Motor neuron (in vitro differentiated cells): Measurements from ENCODE around the gene MTREX. TPM values are rescaled to one million over a fixed set of nuclear protein-coding genes. Genes with fewer than 3 reads are reported as not detected.
A peak's percentile ranks its signal among the peaks of the same experiment; 100 is the strongest.

Source experiments
- ATAC-seq, 8 experiments: fragments of 200-7000 bp; cut with Tn5 transposase; replicated peaks in 6 of 8; 2 replicates each; pipeline ENCODE4 v1.8.0; 2021; ENCODE audit warnings: mild to moderate bottlenecking in 8 of 8, moderate library complexity in 8 of 8
- H3K27ac ChIP-seq, 2 donors: fragments of 250-450 bp; sonication (Bioruptor Pico); 2 replicates each; pipeline ENCODE4 v1.9.0; 2021; ENCODE audit warnings: antibody characterized with exemption in 2 of 2, mild to moderate bottlenecking in 2 of 2, moderate library complexity in 1 of 2
- H3K4me1 ChIP-seq, 2 donors: fragments of 250-450 bp; sonication (Bioruptor Pico); replicated peaks in 1 of 2; 2 replicates each; pipeline ENCODE4 v1.6.1; 2021; ENCODE audit warnings: antibody characterized with exemption in 2 of 2, mild to moderate bottlenecking in 2 of 2, moderate library complexity in 1 of 2
- H3K4me3 ChIP-seq, 5 donors: fragments of 250-450 bp; sonication (Bioruptor Pico); 2 replicates each; pipeline ENCODE4 v1.9.0; 2021; ENCODE audit warnings: antibody characterized with exemption in 5 of 5, mild to moderate bottlenecking in 5 of 5, moderate library complexity in 4 of 5
- WGBS, 10 experiments: fragments of 450-650 bp; shearing (Covaris generic); methylation state at CpG; one replicate each; pipeline ENCODE4 v1.0.0; 2022; 5-methylcytosine and 5-hydroxymethylcytosine counted together
- in situ Hi-C, 9 experiments: fragments of 400-800 bp; cut with MboI; loops; one replicate each; pipeline ENCODE4 v1.15.0; 2021; ENCODE audit warnings: low sequenced_read_pairs in 9 of 9, low pct_unique_long_range_greater_than_20kb in 2 of 9; ENCODE audit not compliant: unreplicated experiment in 9 of 9
- total RNA-seq, 8 experiments: library from RNA; unstranded; fragments of 300-600 nt; gene quantifications; 2 replicates each; pipeline versions ENCODE4 v1.2.3 to v1.2.4, GENCODE V29; 2022

MTREX gene
- total RNA-seq, 8 experiments from 2014 or later = 58.6 to 83.2 (median 75.9) TPM

GRCh38 chr5:55418994-55419968 lies 111.5 kb downstream of the MTREX start:
- Histone ChIP-seq H3K4me3 (no peak overlapping the region), H3K4me1 (no peaks in the 10 kb centered on the region), H3K27ac (no peak overlapping the region)
- in situ Hi-C loops = loop anchor here in 1 of 9 experiments (25.0 kb wide), 1 partner anchor 268 kb away; no protein-coding TSS in a partner anchor
- ATAC-seq = peak in 4 of 8 experiments; percentile 45 to 89 (median 80)

GRCh38 chr5:55421074-55421529 lies 113.3 kb downstream of the MTREX start:
- no peak for ATAC-seq
- 61 to 100% (median 87%) methylated on average over 1 to 4 of the region's 4 CpGs for WGBS, 10 experiments
- in situ Hi-C loops = loop anchor here in 1 of 9 experiments (25.0 kb wide), 1 partner anchor 266 kb away; no protein-coding TSS in a partner anchor

GRCh38 chr5:55426455-55426854 lies 118.7 kb downstream of the MTREX start:
- no peaks in the 10 kb centered on the region for H3K4me1 ChIP-seq
- H3K27ac ChIP-seq = no peak overlapping the region
- 80 to 100% (median 94%) methylated on average over 1 to 4 of the region's 4 CpGs; no CpG with 5 or more reads in 5 of the 10 experiments for WGBS, 10 experiments
- in situ Hi-C loops = no loop called here
- H3K4me3 ChIP-seq = no peak overlapping the region
- ATAC-seq = no peak

More at GRCh38 chr5:55421074-55421529, 113.3 kb downstream of the MTREX start:
- Histone ChIP-seq H3K4me3 (no peak overlapping the region), H3K27ac (no peak overlapping the region), H3K4me1 (no peaks in the 10 kb centered on the region)

- no peak overlapping the region for H3K27ac ChIP-seq
Measured at GRCh38 chr5:55427157-55427556, 119.4 kb downstream of the MTREX start.

GRCh38 chr5:55429221-55429612 lies 121.4 kb downstream of the MTREX start:
- 50 to 80% methylated on average over 1 to 2 of the region's 2 CpGs; no CpG with 5 or more reads in 8 of the 10 experiments for WGBS, 10 experiments

More at GRCh38 chr5:55427157-55427556, 119.4 kb downstream of the MTREX start:
- ATAC-seq = no peak
- Histone ChIP-seq H3K4me1 (no peaks in the 10 kb centered on the region), H3K4me3 (no peak overlapping the region)
- 29 to 100% (median 83%) methylated on average over 1 of the region's 1 CpG; no CpG with 5 or more reads in 1 of the 10 experiments for whole genome bisulfite sequencing, 10 experiments
- in situ Hi-C loops = no loop called here

GRCh38 chr5:55429613-55430253 lies 121.9 kb downstream of the MTREX start:
- in situ Hi-C loops = no loop called here
- H3K4me3 ChIP-seq = no peak overlapping the region
- 100% methylated on average over 1 to 3 of the region's 9 CpGs; no CpG with 5 or more reads in 5 of the 10 experiments for WGBS, 10 experiments
- ATAC-seq = peak in 3 of 8 experiments; percentile 36 to 72 (median 52)
- H3K4me1 ChIP-seq = no peaks in the 10 kb centered on the region
- H3K27ac ChIP-seq = no peak overlapping the region

More at GRCh38 chr5:55429221-55429612, 121.4 kb downstream of the MTREX start:
- no peaks in the 10 kb centered on the region for H3K4me1 ChIP-seq
- no peak overlapping the region for H3K27ac ChIP-seq
- ATAC-seq = no peak
- in situ Hi-C loops = no loop called here
- no peak overlapping the region for H3K4me3 ChIP-seq

GRCh38 chr5:55432549-55432948 lies 124.8 kb downstream of the MTREX start:
- Histone ChIP-seq H3K4me3 (no peak overlapping the region), H3K4me1 (no peaks in the 10 kb centered on the region), H3K27ac (no peak overlapping the region)
- no peak for ATAC-seq
- in situ Hi-C loops = no loop called here
- 80 to 100% (median 90%) methylated on average over 2 to 4 of the region's 4 CpGs; no CpG with 5 or more reads in 1 of the 10 experiments for WGBS, 10 experiments

GRCh38 chr5:55437452-55437851 lies 129.7 kb downstream of the MTREX start:
- Histone ChIP-seq H3K27ac (no peak overlapping the region), H3K4me3 (no peak overlapping the region)
- in situ Hi-C loops = no loop called here

GRCh38 chr5:55437859-55438206 lies 130.0 kb downstream of the MTREX start:
- Histone ChIP-seq H3K4me3 (no peak overlapping the region), H3K27ac (no peak overlapping the region), H3K4me1 (peaks cover 2 to 9% of the 10 kb centered on the region in 2 donors)
- 64 to 100% (median 96%) methylated on average over 1 to 2 of the region's 2 CpGs; no CpG with 5 or more reads in 2 of the 10 experiments for WGBS, 10 experiments
- in situ Hi-C loops = no loop called here
- ATAC-seq = peak in 2 of 8 experiments; percentile 3 to 12

More at GRCh38 chr5:55437452-55437851, 129.7 kb downstream of the MTREX start:
- 38 to 100% (median 79%) methylated on average over 1 of the region's 1 CpG; no CpG with 5 or more reads in 6 of the 10 experiments for WGBS, 10 experiments
- no peak for ATAC-seq
- H3K4me1 ChIP-seq = peaks cover 2 to 9% of the 10 kb centered on the region in 2 donors

GRCh38 chr5:55438998-55439397 lies 131.2 kb downstream of the MTREX start:
- Histone ChIP-seq H3K27ac (no peak overlapping the region), H3K4me3 (no peak overlapping the region), H3K4me1 (peaks cover 2 to 9% of the 10 kb centered on the region in 2 donors)
- in situ Hi-C loops = no loop called here
- 41 to 100% (median 76%) methylated on average over 1 to 4 of the region's 4 CpGs; no CpG with 5 or more reads in 3 of the 10 experiments for WGBS, 10 experiments
- peak in 4 of 8 experiments; percentile 7 to 57 (median 40) for ATAC-seq

GRCh38 chr5:55440188-55440646 lies 132.4 kb downstream of the MTREX start:
- H3K4me1 ChIP-seq = peaks cover 2 to 9% of the 10 kb centered on the region in 2 donors
- ATAC-seq = peak in 6 of 8 experiments; percentile 33 to 68 (median 42)
- 16 to 84% (median 70%) methylated on average over 2 to 6 of the region's 6 CpGs; no CpG with 5 or more reads in 1 of the 10 experiments for WGBS, 10 experiments
- H3K27ac ChIP-seq = no peak overlapping the region
- H3K4me3 ChIP-seq = no peak overlapping the region
- in situ Hi-C loops = no loop called here

- 20 to 83% (median 54%) methylated on average over 1 to 3 of the region's 3 CpGs; no CpG with 5 or more reads in 1 of the 10 experiments for WGBS, 10 experiments
- no peak overlapping the region for H3K27ac ChIP-seq
- in situ Hi-C loops = no loop called here
- ATAC-seq = no peak
- H3K4me1 ChIP-seq = peaks cover 2 to 9% of the 10 kb centered on the region in 2 donors
- H3K4me3 ChIP-seq = no peak overlapping the region
Measured at GRCh38 chr5:55441107-55441771, 133.4 kb downstream of the MTREX start.
